ENCODE data around the gene HSP90AB1. TPM values are rescaled to one million over a fixed set of nuclear protein-coding genes. Genes with fewer than 3 reads are reported as not detected.

The HSP90AB1 gene
- total RNA-seq, 4 donors from 2014 or later: 356 to 729 (median 499) TPM

GRCh38 chr6:44268095-44268628 is 21.3 kb downstream of the HSP90AB1 start:
- peaks cover 22 to 42% (median 34%) of the 10 kb centered on the region in 4 donors for H3K4me1 ChIP-seq
- no peaks in the 10 kb centered on the region for H3K9me3 ChIP-seq
- H3K27ac ChIP-seq (replicated peaks in 1 of 4): no peak overlapping the region
- no peaks in the 10 kb centered on the region for H3K36me3 ChIP-seq
- peak in 1 of 2 donors; percentile 38 for TF ChIP-seq POLR2AphosphoS5 (IDR thresholded peaks at IDR 0.05)
- TF ChIP-seq EP300 (IDR thresholded peaks at IDR 0.05): no peak
- no peak for TF ChIP-seq POLR2A (IDR thresholded peaks at IDR 0.05; ENCODE audit: low read depth)
- peak; percentile 87 to 95 (median 89) for TF ChIP-seq CTCF (IDR thresholded peaks at IDR 0.05)
- DNase-seq (ENCODE audit: extremely low spot score): no peak
- peaks cover 4 to 53% (median 33%) of the 10 kb centered on the region in 4 donors for H3K27me3 ChIP-seq
- WGBS: 31% methylated on average over 5 of the region's 5 CpGs
- intact Hi-C loops (cut with DNase I): loop anchor here (1.0 kb wide), 1 partner anchor 70 kb away; no protein-coding TSS in a partner anchor
- no peak overlapping the region for H3K4me3 ChIP-seq

GRCh38 chr6:44269178-44269920 is 22.4 kb downstream of the HSP90AB1 start:
- TF ChIP-seq CTCF (IDR thresholded peaks at IDR 0.05): no peak
- TF ChIP-seq POLR2A (IDR thresholded peaks at IDR 0.05; ENCODE audit: low read depth): no peak
- no peak for TF ChIP-seq POLR2AphosphoS5 (IDR thresholded peaks at IDR 0.05)
- TF ChIP-seq EP300 (IDR thresholded peaks at IDR 0.05): no peak
- peaks cover 10 to 31% (median 22%) of the 10 kb centered on the region in 4 donors for H3K4me1 ChIP-seq
- H3K4me3 ChIP-seq: no peak overlapping the region
- no peaks in the 10 kb centered on the region for H3K9me3 ChIP-seq
- 92% methylated on average over 1 of the region's 1 CpG for WGBS
- intact Hi-C loops (cut with DNase I): no loop called here
- no peaks in the 10 kb centered on the region for H3K36me3 ChIP-seq
- peaks cover 4 to 65% (median 34%) of the 10 kb centered on the region in 4 donors for H3K27me3 ChIP-seq
- no peak for DNase-seq (ENCODE audit: extremely low spot score)
- H3K27ac ChIP-seq (replicated peaks in 1 of 4): no peak overlapping the region

- H3K36me3 ChIP-seq: no peaks in the 10 kb centered on the region
- TF ChIP-seq CTCF (IDR thresholded peaks at IDR 0.05): no peak
- TF ChIP-seq POLR2A (IDR thresholded peaks at IDR 0.05; ENCODE audit: low read depth): no peak
- TF ChIP-seq POLR2AphosphoS5 (IDR thresholded peaks at IDR 0.05): no peak
- peaks cover 4 to 72% (median 35%) of the 10 kb centered on the region in 4 donors for H3K27me3 ChIP-seq
- DNase-seq (ENCODE audit: extremely low spot score): no peak
- H3K9me3 ChIP-seq: no peaks in the 10 kb centered on the region
- WGBS: 31% methylated on average over 11 of the region's 29 CpGs
- intact Hi-C loops (cut with DNase I): no loop called here
- peaks cover 5 to 24% (median 15%) of the 10 kb centered on the region in 4 donors for H3K4me1 ChIP-seq
- no peak within 1 kb of the TSS for H3K27ac ChIP-seq (replicated peaks in 1 of 4)
- peak within 1 kb of the TSS; percentile 47 to 61 (median 51) for H3K4me3 ChIP-seq
These were observed 23.1 kb downstream of the HSP90AB1 start, which contains the start of gene TMEM151B for GRCh38 chr6:44269921-44270525. Gene TMEM151B (plus strand): TSS chr6:44270450. CDS start chr6:44270743, 293 bp downstream.

GRCh38 chr6:44270526-44271405 is 23.9 kb downstream of the HSP90AB1 start:
- DNase-seq (ENCODE audit: extremely low spot score): no peak
- 8% methylated on average over 10 of the region's 90 CpGs for WGBS
- peaks cover 4 to 79% (median 41%) of the 10 kb centered on the region in 4 donors for H3K27me3 ChIP-seq

More at GRCh38 chr6:44270526-44271405, 23.9 kb downstream of the HSP90AB1 start:
- no peaks in the 10 kb centered on the region for H3K36me3 ChIP-seq
- H3K27ac ChIP-seq (replicated peaks in 1 of 4): no peak overlapping the region
- peak overlapping the region; percentile 47 to 61 (median 51) for H3K4me3 ChIP-seq
- H3K9me3 ChIP-seq: no peaks in the 10 kb centered on the region
- intact Hi-C loops (cut with DNase I): no loop called here
- peaks cover 8 to 23% (median 19%) of the 10 kb centered on the region in 4 donors for H3K4me1 ChIP-seq
- TF ChIP-seq POLR2A (IDR thresholded peaks at IDR 0.05; ENCODE audit: low read depth) (no peak), CTCF (IDR thresholded peaks at IDR 0.05) (no peak)

Measured in esophagus muscularis mucosa (tissue), 4 donors.